Measurements from ENCODE around the gene GARIN5A.

The GARIN5A gene

GRCh38 chr19:50507376-50507775 is 30.7 kb upstream of the GARIN5A start:
- DNase-seq = no peak

- no peak for DNase-seq
Measured at GRCh38 chr19:50506700-50507099, 30.1 kb upstream of the GARIN5A start.

- DNase-seq = no peak
Measured at GRCh38 chr19:50505856-50506611, 29.4 kb upstream of the GARIN5A start.

GRCh38 chr19:50501568-50502475 is 25.2 kb upstream of the GARIN5A start:
- no peak for DNase-seq

GRCh38 chr19:50501186-50501567 is 24.5 kb upstream of the GARIN5A start:
- no peak for DNase-seq

GRCh38 chr19:50500753-50501151 is 24.1 kb upstream of the GARIN5A start:
- no peak for DNase-seq

DNA sequence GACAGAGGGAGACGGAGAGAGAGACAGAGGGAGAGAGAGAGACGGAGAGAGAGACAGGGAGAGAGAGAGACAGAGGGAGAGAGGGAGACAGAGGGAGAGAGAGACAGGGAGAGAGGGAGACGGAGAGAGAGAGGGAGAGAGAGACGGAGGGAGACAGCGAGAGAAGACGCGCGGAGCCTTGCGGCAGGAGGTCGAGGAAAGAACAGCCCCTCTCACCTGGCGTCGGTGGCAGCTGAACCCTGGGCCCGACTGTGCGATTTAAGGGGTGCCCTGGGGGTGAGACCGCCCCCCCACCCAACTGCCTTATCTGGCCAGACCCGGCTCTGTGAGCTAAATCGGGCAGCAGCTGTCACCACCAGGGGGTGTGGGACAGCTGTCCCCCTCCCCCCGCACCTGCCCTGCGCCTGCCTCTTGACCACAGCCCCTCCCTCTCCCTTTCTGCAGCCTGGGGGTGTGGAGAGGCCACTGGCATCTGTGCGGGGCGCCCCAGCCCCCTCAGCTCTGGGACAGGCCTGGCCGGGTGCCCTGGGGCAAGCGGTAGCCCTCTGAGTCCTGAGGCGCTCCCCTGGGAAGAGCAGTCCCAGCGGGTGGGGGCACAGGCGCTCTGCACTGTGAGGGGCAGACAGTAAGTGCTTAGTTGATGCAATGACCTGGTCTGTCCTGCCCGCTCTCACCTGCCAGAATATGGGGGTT is 23.6 kb upstream of the GARIN5A start:
- no peak for DNase-seq

DNA sequence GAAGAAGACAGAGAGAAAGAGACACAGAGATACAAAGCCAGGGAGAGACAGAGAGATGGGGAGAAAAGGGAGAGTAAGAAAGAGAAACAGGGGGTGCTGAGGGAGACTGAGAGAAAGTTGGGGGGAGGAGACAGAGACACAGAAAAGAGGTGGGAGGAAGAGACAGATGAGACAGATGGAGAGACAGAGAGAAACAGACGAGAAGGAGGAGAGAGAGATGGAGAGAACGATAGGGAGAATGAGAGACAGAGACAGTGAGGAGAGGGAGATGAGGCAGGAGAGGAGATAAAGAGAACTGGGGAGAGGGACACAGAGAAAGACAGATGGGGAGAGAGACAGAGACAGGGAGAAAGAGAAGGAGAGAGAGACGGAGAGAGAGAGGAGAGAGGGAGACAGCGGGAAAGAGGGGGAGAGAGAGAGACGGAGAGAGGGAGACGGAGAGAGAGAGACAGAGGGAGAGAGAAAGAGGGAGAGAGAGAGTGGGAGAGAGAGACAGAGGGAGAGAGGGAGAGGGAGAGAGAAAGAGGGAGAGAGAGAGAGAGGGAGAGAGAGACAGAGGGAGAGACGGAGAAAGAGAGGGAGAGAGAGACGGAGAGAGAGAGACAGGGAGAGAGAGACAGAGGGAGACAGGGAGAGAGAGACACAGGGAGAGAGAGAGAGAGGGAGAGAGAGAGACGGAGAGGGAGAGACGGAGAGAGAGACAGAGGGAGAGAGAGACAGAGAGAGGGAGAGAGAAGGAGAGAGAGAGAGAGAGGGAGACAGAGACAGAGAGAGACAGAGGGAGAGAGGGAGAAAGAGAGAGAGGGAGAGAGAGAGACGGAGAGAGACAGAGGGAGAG is 21.8 kb upstream of the GARIN5A start:
- DNase-seq = no peak

DNA sequence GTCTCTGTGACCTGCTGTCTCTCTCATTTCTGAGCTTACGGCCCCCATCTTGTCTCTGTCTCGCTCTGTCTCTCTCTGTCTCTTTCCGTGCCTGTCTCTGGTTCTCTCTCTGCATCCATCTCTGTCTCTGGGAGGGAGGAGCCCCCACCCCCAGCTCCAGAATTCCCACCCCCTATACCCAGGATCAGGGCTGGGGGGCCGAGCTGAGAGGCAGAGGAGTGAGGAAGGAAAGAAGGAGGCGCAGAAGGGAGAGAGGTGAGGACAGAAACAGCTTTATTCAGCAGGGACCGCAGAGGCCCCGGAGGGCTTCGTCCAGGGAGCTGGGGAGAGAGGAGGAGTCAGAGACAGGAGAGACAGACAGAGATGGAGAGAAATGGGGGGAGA is 20.4 kb upstream of the GARIN5A start:
- DNase-seq = no peak

DNA sequence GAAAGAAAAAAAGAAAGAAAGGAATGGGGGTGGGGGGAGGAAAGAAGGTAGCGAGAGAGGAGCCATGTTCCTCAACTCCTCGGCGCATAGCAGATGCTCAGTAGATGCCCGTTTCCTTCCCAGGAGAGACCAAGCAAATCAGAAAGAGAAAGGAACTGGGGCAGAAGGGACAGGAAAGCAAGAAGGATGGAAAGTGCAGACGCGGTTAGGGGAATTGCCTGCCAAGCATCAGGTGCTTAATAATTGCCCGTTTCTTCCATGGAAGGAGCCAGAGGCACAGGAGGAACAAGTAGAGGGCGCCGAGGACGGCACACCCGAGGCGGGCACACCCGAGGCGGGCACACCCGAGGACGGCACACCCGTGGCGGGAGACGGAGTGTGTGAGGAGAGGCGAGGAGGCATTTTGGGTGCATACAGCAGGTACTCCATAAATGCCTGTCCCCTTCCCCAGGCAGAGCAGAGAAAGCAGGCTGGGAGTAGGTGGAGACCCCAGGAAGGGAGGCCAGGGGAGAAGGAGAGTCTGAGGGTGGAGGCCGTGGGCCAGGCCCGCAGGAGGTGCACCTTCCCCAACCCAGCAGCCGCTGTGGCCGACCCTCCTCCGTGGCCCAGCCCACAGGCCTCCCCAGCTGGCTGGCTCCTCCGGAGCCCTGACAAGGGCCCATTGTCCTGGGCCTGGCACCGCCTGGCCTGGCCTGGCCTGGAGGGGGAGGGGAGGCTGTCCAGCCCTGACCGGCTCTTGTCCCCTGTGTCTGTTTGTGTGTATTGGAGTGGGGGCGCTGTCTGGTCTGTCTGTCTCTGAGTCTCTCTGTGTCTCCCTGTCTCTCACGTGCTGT is 19.8 kb upstream of the GARIN5A start:
- DNase-seq = no peak

DNA sequence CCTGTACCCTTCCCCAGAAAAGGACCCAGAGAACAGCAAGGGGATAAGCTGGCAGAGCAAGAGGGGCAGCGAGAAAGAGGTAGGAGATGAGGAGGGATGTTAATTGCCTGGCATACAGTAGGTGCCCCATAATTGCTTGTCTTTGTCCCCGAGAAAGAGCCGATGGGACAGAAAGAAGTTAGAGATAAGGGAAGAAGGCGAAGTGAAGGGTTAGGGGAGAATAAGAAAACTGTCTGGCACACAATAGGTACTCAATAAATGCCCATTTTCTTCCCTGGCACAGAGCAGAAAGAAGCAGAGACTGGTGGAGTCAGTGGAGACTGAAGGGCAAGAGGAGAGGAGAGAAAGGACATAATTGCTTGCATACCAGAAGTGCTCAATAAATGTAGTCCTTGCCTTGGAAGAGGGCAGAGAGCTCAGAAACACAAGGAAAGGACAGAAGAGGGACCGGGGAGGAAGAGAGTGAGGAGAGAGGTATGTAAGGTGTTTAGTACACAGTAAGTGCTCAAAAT is 18.4 kb upstream of the GARIN5A start:
- DNase-seq = no peak

DNA sequence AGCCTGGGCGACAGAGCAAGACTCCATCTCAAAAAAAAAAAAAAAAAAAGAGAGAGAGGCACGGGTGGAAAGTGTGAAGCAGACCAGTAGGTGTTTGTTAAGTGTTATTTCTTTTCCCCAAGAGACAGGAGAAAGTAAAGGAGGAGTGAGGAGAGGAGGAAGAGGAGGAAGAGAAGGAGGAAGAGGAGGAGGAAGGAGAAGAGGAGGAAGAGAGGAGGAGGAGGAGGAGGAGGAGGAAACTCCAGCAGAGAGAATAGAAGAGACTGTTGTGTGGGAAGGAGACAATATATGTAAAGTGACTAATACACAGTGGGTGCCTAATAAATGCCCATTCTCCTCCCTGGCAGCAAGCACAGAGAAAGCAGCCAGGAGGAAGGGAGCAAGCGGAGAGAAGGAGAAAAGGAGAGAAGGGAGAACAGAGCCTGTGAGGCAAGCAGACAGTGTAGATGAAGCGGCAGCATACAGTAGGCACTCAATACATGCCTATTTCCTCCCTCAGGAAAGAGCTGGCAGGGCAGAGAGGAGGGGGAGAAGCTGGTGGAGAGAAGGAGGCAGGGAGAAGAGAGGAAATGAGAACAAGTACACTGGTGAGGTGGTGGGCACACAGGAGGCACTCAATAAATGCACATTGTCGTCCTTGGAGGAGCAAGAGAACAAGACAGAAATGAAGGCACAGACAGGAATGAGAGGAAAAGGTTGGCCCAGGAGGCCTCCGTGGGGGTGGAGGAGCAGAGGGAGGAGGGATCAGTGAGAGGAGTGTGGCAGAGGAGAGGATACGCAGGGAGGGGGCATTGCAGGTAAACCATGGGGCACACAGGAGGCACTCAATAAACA is 17.8 kb upstream of the GARIN5A start:
- no peak for DNase-seq

GRCh38 chr19:50493171-50493570 is 16.5 kb upstream of the GARIN5A start:
- no peak for DNase-seq

DNA sequence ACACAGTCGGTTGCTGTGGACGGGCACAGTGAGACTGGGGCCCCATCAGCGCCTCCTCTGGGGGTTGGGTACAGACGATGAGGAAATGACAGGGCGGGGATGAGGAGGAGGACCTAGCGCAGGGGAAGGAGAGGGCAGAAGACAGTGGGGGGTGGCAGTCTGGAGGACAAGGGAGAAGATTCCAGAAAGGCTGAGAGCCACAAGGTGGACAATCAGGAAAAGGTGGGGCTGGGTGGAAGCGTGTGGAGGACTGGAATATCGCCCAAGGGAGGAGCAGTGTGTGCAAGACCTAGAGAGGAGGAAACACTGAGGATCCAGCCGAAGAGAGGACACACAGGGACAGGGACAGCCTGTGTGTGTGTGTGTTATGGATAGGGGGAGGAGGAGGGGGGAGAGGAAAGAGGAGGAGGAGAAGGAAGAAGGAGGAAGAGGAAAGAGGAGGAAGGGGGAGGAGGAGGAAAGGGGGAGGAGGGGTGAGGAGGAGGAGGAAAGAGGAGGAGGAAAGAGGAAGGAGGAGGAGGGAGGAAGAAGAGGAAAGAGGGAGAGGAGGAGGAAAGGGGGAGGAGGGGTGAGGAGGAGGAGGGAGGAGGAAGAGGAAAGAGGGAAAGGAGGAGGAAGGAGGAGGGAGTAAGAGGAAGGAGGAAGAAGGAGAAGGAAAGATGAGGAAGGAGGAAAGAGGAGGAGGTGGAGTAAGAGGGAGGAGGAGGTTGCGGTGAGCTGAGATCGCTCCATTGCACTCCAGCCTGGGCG is 15.8 kb upstream of the GARIN5A start:
- DNase-seq = no peak

DNA sequence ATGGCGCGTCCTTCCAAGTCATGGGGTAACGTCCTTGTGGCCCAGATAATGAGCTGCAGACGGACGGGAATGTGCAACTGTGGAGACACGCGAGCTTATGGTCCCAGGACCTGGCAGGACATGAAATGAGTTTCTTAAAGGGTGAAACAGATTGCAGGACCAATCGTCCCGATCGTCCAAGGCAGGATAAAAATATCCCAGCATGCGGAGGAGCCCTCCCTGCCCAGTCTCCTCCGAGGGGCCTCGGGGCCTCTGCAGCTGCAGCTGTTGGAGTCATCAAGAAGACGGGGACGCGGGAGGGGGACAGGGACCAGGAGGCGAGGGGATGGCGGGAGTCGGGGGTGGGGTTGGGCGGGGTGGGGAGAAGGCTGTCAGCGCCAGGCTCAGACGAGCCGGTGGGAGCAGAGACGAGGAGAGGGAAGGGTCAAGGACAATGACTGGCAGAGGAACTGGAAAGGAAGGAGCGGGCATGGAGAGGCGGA is 14.4 kb upstream of the GARIN5A start:
- no peak for DNase-seq

DNA sequence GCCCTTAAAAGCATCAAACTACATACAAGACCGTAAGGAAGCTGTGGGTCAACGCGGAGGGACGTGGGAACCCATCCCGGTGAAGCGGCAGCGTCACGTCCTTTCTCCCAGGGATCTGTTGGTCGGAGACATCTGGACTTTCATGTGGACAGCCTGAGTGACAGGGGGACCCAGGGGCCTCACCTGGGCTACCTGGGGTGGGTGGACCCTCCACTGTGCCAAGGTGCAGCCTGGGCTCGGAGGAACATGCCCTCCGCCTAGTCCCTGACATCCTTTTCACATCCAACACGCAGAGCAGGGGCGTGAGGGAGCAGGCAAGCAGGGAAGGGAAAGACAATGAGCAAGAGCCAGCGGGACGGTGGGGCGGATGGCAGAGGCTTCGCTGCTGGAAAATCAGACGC is 13.8 kb upstream of the GARIN5A start:
- no peak for DNase-seq

DNA sequence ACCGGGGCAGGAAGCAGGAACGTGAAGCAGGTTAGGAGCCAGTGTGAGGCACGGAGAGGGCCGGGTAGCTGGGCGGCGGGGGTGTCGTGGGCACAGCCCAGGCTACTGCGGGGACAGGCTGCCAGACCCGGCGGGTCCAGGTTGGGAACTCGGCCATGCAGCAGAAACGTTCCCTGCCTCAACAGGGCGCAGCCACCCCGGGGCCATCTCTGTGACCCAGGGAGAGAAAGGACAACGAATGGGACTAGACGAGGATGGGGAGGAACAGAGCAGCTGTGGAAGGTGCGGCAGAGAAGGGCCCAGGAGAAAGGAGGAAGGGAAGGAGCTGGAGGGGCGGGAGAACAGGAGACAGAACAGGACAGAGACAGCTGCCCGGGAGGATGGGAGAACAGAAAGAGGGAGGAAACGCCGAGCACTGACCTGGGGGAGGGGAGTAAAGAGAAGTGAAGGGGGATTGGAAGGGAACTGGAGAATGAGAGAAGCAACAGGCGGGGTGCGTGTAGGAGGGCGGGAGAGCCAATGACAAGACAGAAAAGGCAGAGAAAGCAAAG is 12.9 kb upstream of the GARIN5A start:
- no peak for DNase-seq

GRCh38 chr19:50488389-50489194 is 11.9 kb upstream of the GARIN5A start:
- DNase-seq = no peak
